Heart left ventricle (tissue), 13 donors: ENCODE data around the gene TOR3A.

Experiments used
- POLR2A ChIP-seq, 2 donors: fragments of 450-650 bp; IDR thresholded peaks; one replicate each; pipeline ENCODE4 v1.6.1; 2017; ENCODE audit warnings: antibody characterized with exemption in 2 of 2, mild to moderate bottlenecking in 2 of 2, moderate library complexity in 2 of 2
- TF ChIP-seq, protein P1 (sequence below), 12 donors: fragments of 200-600 bp; sonication (generic) in 4 of 12; IDR thresholded peaks; one replicate each; pipeline versions ENCODE4 v1.5.0 to v1.8.0; 2018 to 2022; ENCODE audit warnings: antibody characterized with exemption in 12 of 12, mild to moderate bottlenecking in 5 of 12
- donor health status: ischemic (EF 13 %, LVEDD 7.1; RV severe dilation, severe dysfunction).
- donor health status: DM: no; HTN: yes; CAD: no.
- donor health status: DM: no; HTN: no; CAD: no.
- donor health status: ischemic (EF 25% LVEDD 6.9; RV normal size, moderate dysfunction).
- donor health status: ischemic (EF 25% LVEDD 5.7; RV mildly dilated, moderate dysfunction).
- donor health status: ischemic (EF 35%, LVEDD 5.7; RV mildly dilated, moderate dysfunction).
- donor health status: nonischemic (EF 11% LVEDD 7.7; RV severe dilation, severe dysfunction).
- donor health status: DM: yes; HTN: yes; CAD: no.
- donor health status: PGD.
- donor health status: ischemic (EF 29% LVEDD 5.4; RV normal size, mild dysfunction).
- donor health status: nonischemic (EF 23%, LVEDD 6.1; RV moderate dilation, normal function).

DNA sequence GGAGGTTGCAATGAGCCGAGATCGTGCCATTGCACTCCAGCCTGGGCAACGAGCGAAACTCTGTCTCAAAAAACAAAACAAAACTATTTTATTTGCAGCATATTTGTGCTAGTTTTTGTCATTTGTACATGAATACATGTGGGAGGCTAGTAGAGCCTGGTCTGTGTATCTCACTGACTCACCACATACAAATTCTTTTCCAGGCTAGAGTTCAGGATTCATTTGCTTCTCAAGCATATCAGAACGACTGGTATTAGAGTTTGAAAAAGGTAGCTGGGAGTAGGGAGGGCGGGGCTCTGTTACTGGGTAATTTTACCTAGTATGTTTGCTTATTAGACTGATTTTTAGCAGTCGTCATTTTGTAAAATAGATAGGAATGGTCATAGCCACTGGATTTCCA is 4.5 kb upstream of the TOR3A start:
- TF ChIP-seq, protein P1, sequence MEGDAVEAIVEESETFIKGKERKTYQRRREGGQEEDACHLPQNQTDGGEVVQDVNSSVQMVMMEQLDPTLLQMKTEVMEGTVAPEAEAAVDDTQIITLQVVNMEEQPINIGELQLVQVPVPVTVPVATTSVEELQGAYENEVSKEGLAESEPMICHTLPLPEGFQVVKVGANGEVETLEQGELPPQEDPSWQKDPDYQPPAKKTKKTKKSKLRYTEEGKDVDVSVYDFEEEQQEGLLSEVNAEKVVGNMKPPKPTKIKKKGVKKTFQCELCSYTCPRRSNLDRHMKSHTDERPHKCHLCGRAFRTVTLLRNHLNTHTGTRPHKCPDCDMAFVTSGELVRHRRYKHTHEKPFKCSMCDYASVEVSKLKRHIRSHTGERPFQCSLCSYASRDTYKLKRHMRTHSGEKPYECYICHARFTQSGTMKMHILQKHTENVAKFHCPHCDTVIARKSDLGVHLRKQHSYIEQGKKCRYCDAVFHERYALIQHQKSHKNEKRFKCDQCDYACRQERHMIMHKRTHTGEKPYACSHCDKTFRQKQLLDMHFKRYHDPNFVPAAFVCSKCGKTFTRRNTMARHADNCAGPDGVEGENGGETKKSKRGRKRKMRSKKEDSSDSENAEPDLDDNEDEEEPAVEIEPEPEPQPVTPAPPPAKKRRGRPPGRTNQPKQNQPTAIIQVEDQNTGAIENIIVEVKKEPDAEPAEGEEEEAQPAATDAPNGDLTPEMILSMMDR (IDR thresholded peaks at IDR 0.05) = no peak
- TF ChIP-seq POLR2A (IDR thresholded peaks at IDR 0.05) = no peak
